Lower leg skin (tissue), 4 donors: ENCODE results near the gene NPSR1. TPM values are rescaled to one million over a fixed set of nuclear protein-coding genes. Genes with fewer than 3 reads are reported as not detected.

Source experiments
- DNase-seq, 2 donors: peaks; one replicate each; pipeline ENCODE4 v3.0.0-alpha.2; 2019; ENCODE audit warnings: low spot score in 2 of 2
- H3K4me3 ChIP-seq: fragments of 200-600 bp; sonication (generic); 2 replicates; pipeline ENCODE4 v1.5.1; 2017; ENCODE audit warnings: mild to moderate bottlenecking, low read depth; ENCODE audit not compliant: poor library complexity, severe bottlenecking
- POLR2A ChIP-seq, 2 donors: fragments of 450-650 bp; IDR thresholded peaks; one replicate each; pipeline ENCODE4 v1.6.1; 2016 to 2017; ENCODE audit warnings: antibody characterized with exemption in 2 of 2, mild to moderate bottlenecking in 1 of 2, moderate library complexity in 1 of 2
- WGBS, 2 donors: methylation state at CpG; one replicate each; pipeline ENCODE4 v1.1.5; 2018; 5-methylcytosine and 5-hydroxymethylcytosine counted together
- intact Hi-C: fragments of 100-400 bp; cut with DNase I; formaldehyde crosslinking; loops from one replicate; pipeline ENCODE4 v1.15.0; 2023; ENCODE audit warnings: low total_unique reads
- total RNA-seq, 4 donors: library from RNA; depleted of rRNA; stranded (reverse); fragments of >200 nt; gene quantifications; one replicate each; pipeline ENCODE4 v1.1.0, GENCODE V29; 2016
- TF ChIP-seq, protein P1 (sequence below), 3 donors: fragments of 450-650 bp; IDR thresholded peaks; one replicate each; pipeline ENCODE4 v1.5.1; 2016; ENCODE audit warnings: antibody characterized with exemption in 3 of 3, mild to moderate bottlenecking in 3 of 3, moderate library complexity in 2 of 3

Gene NPSR1
- total RNA-seq, 4 donors from 2014 or later, result not detected

DNA sequence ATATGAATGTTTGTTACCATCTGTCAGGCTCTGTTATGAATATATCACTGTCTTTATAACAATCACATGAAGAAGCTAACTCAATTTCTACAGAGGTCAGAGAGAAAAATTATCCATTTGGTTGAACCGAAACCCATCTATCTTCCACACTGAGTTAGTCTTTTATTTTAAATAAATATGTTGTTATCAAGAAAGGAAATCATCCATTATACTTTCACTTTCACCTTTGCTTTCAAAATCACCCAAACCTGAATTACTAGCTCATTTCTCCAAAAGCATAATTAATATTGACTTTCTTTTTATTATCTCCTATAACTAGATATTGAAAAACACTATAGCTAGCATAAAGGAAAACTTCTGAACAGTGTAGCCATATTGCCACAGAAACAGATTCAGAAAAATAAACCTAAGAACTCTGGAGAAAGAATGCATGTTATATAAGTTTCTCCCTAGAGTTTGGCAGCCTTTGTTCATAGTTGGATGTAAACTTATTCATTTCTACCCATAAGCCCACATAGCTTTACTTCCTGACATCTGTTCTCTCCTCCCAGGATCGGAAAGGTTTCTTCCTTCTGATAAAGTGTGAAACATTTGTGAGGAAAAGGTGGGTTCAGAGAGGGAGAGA lies 66.0 kb downstream of the NPSR1 start:
- 34 to 53% methylated on average over 2 of the region's 2 CpGs for WGBS, 2 donors
- intact Hi-C loops, result no loop called here
- no peak overlapping the region for H3K4me3 ChIP-seq
- DNase-seq, result no peak
- TF ChIP-seq POLR2A (IDR thresholded peaks at IDR 0.05), result no peak
- TF ChIP-seq, protein P1, sequence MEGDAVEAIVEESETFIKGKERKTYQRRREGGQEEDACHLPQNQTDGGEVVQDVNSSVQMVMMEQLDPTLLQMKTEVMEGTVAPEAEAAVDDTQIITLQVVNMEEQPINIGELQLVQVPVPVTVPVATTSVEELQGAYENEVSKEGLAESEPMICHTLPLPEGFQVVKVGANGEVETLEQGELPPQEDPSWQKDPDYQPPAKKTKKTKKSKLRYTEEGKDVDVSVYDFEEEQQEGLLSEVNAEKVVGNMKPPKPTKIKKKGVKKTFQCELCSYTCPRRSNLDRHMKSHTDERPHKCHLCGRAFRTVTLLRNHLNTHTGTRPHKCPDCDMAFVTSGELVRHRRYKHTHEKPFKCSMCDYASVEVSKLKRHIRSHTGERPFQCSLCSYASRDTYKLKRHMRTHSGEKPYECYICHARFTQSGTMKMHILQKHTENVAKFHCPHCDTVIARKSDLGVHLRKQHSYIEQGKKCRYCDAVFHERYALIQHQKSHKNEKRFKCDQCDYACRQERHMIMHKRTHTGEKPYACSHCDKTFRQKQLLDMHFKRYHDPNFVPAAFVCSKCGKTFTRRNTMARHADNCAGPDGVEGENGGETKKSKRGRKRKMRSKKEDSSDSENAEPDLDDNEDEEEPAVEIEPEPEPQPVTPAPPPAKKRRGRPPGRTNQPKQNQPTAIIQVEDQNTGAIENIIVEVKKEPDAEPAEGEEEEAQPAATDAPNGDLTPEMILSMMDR (IDR thresholded peaks at IDR 0.05), result no peak

DNA sequence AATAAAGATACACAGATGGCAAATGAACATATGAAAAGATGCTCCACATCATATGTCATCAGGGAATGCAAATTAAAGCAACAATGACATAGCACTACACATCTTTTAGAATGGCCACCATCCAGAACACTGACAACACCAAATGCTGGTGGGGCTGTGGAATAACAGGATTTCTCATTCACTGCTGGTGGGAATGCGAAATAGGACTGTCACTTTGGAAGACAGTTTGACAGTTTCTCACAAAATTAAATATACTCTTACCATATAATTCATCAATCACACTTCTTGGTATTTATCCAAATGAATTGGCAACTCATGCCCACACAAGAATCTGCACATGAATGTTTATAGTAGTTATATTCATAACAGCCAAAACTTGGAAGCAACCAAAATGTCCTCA lies 68.2 kb downstream of the NPSR1 start:
- no peak for DNase-seq
- intact Hi-C loops, result no loop called here
- no peak for TF ChIP-seq POLR2A (IDR thresholded peaks at IDR 0.05)
- TF ChIP-seq, protein P1 (IDR thresholded peaks at IDR 0.05), result no peak
- WGBS, 2 donors, result 63% methylated on average over 1 of the region's 1 CpG
- H3K4me3 ChIP-seq, result no peak overlapping the region

DNA sequence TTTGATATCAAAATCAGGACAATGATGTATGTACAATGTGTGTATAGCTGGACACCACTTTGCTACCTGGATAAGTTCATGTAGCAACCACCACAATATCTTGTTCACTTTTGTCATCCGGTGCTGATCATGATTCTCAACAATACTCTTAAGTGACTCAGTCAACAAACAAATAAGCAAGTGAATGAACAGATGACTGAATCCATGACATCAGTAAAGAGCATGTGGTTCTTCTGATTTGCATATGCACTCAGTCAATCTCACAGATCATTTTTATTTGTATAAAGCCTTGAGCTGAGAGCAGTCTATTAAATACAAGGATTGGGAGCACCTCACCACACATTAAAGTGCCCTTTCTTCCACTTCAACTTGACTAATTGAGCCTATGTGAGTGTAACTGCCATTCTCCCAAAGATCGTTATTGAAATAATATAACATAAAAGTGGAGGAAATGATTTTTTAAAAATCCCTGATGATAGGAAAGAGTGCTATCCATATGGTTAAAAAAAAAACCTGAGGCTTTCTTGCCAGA lies 69.5 kb downstream of the NPSR1 start:
- no peak for DNase-seq
- H3K4me3 ChIP-seq, result no peak overlapping the region
- 78% methylated on average over 2 of the region's 2 CpGs for WGBS, 2 donors
- intact Hi-C loops, result no loop called here
- TF ChIP-seq, protein P1 (IDR thresholded peaks at IDR 0.05), result no peak
- no peak for TF ChIP-seq POLR2A (IDR thresholded peaks at IDR 0.05)

DNA sequence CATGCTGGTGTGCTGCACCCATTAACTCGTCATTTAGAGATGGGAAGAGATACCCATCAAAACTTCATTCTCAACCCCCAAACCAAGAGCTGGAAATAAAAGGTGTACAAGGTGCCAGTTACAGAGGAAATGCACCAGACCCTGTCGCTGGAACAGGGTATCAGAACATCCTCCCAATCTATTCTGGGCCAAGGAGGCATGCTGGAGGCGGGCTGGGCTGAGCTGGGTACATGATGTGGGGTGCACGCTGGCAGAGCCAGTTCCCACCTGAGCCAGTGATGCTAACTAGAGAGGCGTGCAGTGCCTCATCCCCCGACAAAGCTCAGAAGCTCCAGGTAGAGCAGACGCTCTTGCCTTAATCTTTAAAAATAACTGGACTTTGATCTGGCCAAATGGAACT lies 70.1 kb downstream of the NPSR1 start:
- TF ChIP-seq, protein P1 (IDR thresholded peaks at IDR 0.05), result no peak
- TF ChIP-seq POLR2A (IDR thresholded peaks at IDR 0.05), result no peak
- no peak for DNase-seq
- H3K4me3 ChIP-seq, result no peak overlapping the region
- intact Hi-C loops, result no loop called here
- 84% methylated on average over 7 of the region's 7 CpGs for WGBS, 2 donors

DNA sequence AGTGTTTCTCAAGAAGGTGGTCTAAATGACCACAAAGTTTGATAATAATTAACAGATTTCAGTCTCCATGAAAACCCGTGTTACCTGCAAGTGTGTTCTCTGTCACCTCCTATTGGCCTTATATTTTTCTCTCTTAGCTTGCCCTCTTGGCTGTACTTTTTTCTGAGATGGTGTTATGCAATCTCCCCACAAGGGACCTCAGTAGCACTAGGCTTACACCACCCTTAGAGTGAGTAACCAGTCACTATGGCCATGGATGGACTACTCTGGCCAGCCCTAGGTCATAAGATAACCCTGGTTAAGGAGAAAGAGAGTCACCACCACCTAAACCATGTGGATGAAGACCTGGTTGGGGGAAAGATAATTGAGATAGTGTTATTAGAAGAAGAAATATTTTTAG lies 76.8 kb downstream of the NPSR1 start:
- TF ChIP-seq, protein P1 (IDR thresholded peaks at IDR 0.05), result no peak
- TF ChIP-seq POLR2A (IDR thresholded peaks at IDR 0.05), result no peak
- DNase-seq, result no peak
- H3K4me3 ChIP-seq, result no peak overlapping the region
- WGBS, 2 donors, result 85 to 88% methylated on average over 1 of the region's 1 CpG
- intact Hi-C loops, result no loop called here

DNA sequence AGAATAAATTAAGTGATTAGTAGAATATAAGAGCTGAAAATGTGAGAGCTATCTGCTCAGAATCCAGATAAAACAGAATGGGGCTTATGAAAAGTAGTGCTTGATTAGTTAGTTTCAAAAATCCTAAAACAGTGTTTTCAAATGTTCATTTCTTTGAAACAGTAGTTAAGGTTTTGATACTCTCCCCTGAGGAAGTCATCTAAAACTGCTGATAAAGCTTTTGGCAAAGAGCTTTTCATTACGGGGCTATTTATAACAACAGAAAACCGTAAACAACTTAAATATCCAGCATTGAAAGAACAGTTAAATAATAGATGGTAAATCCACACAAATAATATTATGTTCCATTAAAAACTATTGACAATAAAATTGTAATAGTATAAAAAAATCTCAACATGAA lies 77.5 kb downstream of the NPSR1 start:
- DNase-seq, result no peak
- WGBS, 2 donors, result 18 to 19% methylated on average over 2 of the region's 2 CpGs
- intact Hi-C loops, result no loop called here
- TF ChIP-seq, protein P1 (IDR thresholded peaks at IDR 0.05), result no peak
- no peak for TF ChIP-seq POLR2A (IDR thresholded peaks at IDR 0.05)
- H3K4me3 ChIP-seq, result no peak overlapping the region
